Mesenteric fat pad (tissue), 1 donor: ENCODE measurements around the gene SH3D19. TPM values are rescaled to one million over a fixed set of nuclear protein-coding genes. Genes with fewer than 3 reads are reported as not detected.

Experiments
- DNase-seq: peaks from one replicate; pipeline ENCODE4 v3.0.0-alpha.2; 2020; ENCODE audit warnings: low spot score
- total RNA-seq: library from RNA; stranded (reverse); fragmentation: NEBNext Ultra II Directional; extraction: Animal tissue kit (Norgen Biotek cat#: 25700); gene quantifications from one replicate; pipeline ENCODE4 v1.2.1, GENCODE V29; 2021
- donor health status: DM: yes; HTN: yes; CAD: no.

The SH3D19 gene
- total RNA-seq, 1 donor from 2014 or later, result 162 TPM

GRCh38 chr4:151233600-151233999 lies 91.8 kb downstream of the SH3D19 start:
- no peak for DNase-seq

GRCh38 chr4:151231915-151232595 lies 93.3 kb downstream of the SH3D19 start:
- DNase-seq, result no peak

DNA sequence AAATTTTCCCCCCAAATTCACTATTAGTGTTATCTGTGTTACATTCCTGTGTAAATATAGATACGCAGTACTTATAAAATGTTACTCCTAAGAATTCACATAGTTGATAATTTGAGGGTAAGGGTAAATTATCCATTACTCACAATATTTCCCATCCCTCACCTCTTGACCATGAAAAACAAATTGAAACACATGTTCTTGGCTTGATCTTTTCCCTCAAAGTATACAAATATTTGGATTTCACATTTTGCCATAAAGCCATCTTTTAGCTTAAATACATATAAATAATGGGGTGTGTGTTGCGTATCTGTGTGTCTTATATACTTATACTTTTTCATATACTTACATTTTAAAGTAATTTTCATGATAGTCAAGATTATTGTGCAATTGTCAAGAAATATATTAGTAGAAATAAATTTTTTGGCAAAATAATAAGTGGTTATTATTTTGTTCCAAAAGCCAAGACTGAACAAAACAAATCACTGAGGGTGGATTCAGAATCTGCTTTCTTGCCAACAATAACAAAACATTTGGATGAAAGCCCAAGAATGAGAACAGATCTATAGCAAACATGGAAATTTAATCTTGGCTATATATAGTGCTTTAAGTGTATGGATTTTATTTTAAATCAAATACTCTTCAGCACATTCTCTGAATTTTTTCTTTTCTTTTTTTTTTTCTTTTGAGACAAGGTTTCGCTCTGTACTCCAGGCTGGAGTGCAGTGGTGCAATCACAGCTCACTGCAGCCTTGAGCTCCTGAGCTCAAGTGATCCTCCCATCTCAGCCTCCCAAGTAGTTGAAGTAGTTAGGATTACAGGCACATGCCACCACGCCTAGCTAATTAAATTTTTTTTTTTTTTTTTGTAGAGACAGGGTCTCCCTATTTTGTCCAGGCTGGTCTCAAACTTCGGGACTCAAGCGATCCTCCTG lies 97.0 kb downstream of the SH3D19 start:
- DNase-seq, result no peak

- no peak for DNase-seq
Measured at GRCh38 chr4:151227731-151228130, 97.7 kb downstream of the SH3D19 start.

- DNase-seq, result no peak
Measured at GRCh38 chr4:151227172-151227571, 98.2 kb downstream of the SH3D19 start.

GRCh38 chr4:151226004-151226932 lies 99.1 kb downstream of the SH3D19 start:
- DNase-seq, result no peak

- no peak for DNase-seq
Measured at GRCh38 chr4:151223465-151223864, 101.9 kb downstream of the SH3D19 start.

- DNase-seq, result no peak
Measured at GRCh38 chr4:151219948-151220347, 105.5 kb downstream of the SH3D19 start.

DNA sequence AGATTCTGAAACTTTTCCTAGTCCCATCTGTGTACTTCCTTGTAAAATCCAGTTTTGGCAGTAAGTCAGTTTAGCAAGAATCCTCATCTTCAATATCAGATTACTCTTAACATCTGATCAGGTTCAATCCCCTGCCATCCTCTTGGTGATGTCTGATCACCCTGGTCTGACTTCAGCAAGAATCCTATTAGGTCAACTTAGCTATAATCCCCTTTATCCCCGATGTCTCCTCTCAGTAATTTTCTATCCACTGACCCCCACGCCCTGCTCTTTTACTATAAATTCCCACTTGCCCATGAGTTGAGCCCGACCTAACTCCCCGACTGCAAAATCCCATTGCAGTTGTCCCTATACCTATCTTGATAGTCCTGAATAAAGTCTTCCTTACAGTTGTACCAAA lies 106.3 kb downstream of the SH3D19 start:
- DNase-seq, result no peak

DNA sequence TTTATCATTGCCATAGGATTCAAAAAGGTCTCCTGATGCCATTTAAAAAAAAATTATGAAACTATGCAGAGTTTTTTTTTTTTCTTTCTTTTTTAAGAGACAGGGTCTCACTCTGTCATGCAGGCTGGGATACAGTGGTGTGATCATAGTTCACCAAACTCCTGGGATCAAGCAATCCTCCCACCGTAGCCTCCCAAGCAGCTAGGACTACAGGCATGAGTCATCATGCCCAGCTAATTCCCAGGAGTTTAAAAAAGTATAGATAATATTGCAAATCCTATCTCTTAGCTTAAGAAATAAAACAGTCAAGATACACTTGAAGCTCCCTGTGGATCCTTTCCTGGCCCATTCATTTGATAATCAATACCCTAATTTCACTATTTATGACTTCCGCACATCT lies 107.1 kb downstream of the SH3D19 start:
- DNase-seq, result no peak

DNA sequence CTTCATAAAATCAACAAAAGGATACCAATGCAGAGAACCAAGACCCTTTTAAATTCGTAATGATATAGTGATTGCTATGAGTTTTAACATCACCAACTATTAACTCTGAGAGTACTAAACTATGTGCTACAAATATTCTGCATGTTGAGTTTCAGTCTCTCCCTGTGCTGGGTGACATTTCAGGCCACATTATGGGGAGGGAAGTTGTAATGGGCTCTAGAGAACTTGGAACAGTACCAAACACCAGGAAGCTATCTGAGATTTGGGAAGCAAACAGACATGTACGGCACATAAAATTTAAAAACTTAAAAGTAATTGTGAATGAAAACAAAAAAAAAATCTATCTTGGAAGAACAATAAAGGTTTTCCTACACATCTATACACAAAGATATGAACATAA lies 108.1 kb downstream of the SH3D19 start:
- DNase-seq, result no peak

DNA sequence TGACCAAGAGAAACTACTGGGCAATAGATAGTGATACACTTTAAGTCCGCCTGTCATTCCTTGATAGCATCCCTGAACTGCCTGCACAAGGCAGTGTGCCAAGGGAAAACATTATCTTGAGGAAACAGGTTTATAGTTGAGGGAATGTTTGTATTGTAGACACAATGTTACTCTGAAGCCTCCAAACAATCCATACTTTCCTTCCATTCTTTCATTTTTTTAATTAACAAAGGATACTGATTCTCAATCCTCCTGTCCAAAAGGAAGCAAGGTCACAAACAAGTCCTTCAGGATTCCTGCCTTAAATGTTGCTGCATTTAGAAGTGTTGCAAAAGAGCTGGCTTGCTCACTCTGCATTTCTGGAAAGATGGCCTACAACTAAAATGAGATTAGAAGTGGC lies 110.1 kb downstream of the SH3D19 start:
- DNase-seq, result no peak

DNA sequence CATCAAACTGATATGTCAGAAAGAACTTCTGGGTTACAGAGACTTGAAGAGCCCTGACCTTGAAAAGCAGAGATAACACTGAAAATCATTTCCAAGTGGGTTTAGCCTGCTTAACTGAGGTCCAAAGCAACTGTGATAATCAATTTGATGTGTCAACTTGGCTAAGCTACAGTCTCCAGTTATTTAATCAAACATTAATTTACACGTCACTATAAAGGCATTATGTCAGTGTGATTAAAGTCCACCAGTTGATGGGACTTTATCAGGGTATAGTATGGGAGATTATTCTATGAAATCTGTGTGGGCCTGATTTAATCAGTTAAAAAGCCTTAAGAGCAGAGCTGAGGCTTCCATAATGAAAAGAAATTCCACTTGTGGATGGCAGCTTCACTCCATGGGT lies 117.5 kb downstream of the SH3D19 start:
- no peak for DNase-seq

DNA sequence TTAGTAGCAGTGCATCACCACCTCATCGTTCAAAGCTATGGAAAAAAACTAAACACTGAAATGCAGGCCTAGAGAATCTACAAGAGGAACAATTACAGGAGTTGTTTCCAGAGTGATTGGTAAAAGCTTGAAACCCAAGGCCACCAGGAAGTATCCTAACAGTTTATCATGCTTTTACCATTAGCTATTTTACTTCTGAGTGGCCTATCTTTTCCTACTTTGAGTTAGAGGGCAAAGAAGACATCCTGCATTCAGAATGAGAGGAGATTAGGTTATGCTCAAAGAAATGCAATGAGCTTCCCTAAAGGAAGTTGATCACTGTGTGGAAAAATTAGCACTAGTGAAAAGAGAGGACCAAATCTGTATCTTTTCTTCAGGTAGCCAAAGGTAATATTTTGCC lies 118.2 kb downstream of the SH3D19 start:
- DNase-seq, result no peak

DNA sequence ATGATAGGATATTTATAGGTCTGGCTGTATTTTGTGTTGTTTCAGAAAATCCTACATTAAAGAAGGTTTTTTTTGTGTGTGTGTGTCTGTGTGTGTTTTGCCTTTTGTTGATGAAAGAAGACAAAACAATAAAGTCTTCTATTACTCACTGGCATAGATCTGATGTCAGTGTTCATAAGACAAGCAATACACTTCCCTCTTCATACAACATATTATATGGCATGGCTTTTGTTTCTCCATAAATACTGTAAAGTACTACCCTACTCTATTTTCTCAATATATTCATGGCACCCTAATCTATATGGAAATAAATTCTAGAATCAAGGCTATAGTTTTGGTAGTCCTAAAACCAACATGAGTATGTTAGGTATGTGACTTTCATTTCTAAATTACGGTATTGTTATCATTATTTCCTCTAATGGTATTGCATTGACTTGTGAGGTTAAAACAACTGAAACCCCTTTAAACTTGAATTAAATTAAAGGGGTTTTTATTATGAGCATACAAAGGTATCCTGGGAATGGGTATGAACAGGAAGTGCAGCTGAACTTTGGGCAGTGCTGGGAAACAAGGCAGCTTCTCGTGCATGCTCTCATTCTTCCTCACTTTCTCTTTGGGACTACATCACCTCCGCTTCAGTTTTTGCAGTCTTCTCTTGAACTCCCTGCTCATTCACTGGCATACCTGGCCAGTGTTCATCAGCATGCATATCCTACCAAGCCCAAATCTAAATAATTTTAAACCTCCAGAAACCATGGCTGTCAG lies 119.0 kb downstream of the SH3D19 start:
- DNase-seq, result no peak

GRCh38 chr4:151205722-151206121 lies 119.7 kb downstream of the SH3D19 start:
- no peak for DNase-seq

DNA sequence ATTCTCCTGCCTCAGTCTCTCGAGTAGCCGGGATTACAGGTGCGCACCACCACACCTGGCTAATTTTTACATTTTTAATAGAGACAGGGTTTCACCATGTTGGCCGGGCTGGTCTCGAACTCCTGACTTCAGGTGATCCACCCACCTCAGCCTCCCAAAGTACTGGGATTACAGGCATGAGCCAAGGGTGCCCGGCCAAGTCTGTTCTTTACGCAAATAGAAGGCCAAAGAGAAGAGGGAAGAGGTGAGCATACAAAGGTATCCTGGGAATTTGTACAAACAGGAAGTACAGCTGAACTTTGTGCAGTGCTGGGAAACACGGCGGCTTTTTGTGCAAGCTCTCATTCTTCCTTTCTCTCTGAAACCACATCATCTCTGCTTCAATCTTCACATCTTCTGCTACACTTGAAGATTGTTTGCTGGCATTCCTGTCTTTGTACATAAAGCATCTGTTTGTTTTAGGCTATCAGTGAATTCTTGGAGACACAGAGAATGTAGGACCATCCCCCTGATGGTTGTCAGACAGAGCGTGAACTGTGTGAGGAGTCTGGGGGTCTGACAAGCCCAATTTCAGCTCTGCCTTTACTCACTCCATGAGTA lies 120.4 kb downstream of the SH3D19 start:
- no peak for DNase-seq

GRCh38 chr4:151202851-151203455 lies 122.5 kb downstream of the SH3D19 start:
- DNase-seq, result no peak

DNA sequence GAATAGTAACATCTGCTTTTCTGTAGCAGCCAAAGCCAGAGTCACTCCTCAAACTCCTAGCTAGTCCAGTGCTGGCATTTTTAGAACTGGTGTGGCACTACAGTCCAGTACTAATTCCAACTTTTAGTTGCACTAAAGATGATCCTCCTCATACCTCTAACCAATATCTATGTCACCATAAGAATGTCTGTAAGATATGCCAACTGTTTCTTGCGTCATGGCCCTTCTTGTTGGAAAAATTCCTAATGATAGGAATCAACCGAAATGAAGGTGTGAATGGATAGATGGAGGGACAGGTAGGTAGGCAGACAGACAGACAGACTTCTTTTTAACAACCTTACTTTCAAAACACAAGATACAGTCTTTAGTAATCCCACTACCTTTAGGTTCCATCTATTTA lies 123.0 kb downstream of the SH3D19 start:
- no peak for DNase-seq
